Activated T-cell treated with anti-CD3 and anti-CD28 coated beads, Interleukin-2, amount 50 U/mL, for 24 hours (primary cell): Measurements from ENCODE around the gene RAP2B.
"Not testable (repeated sequence)": the region's sequence is repeated elsewhere in the genome, so short reads cannot be mapped to it uniquely, and the experiment has no call there.

Experiments
- DNase-seq: peaks from one replicate; pipeline ENCODE4 v3.0.0-alpha.2; 2020
- H3K27ac Mint-ChIP-seq: 2 replicates; pipeline ENCODE4 v1.8.0; 2020; ENCODE audit warnings: mild to moderate bottlenecking, mixed read lengths
- H3K27me3 Mint-ChIP-seq: 2 replicates; pipeline ENCODE4 v1.8.0; 2020; ENCODE audit warnings: mixed read lengths
- H3K36me3 Mint-ChIP-seq: 2 replicates; pipeline ENCODE4 v1.8.0; 2020; ENCODE audit warnings: low read depth, mixed read lengths
- H3K4me1 Mint-ChIP-seq: 2 replicates; pipeline ENCODE4 v1.8.0; 2020; ENCODE audit warnings: low read depth, mixed read lengths
- H3K4me3 Mint-ChIP-seq: 2 replicates; pipeline ENCODE4 v1.8.0; 2020; ENCODE audit warnings: mild to moderate bottlenecking, moderate library complexity, mixed read lengths
- H3K9me3 Mint-ChIP-seq: 2 replicates; pipeline ENCODE4 v1.8.0; 2020; ENCODE audit warnings: mixed read lengths

The RAP2B gene

GRCh38 chr3:153146191-153147053 lies 15.6 kb upstream of the RAP2B start:
- no peaks in the 10 kb centered on the region for H3K36me3 Mint-ChIP-seq
- no peak overlapping the region for H3K4me3 Mint-ChIP-seq

GRCh38 chr3:153150991-153151390 lies 11.0 kb upstream of the RAP2B start:
- Mint-ChIP-seq H3K27me3 (no peaks in the 10 kb centered on the region), H3K4me3 (no peak overlapping the region), H3K9me3 (no peaks in the 10 kb centered on the region), H3K4me1 (peaks cover 4% of the 10 kb centered on the region), H3K27ac (no peak overlapping the region), H3K36me3 (no peaks in the 10 kb centered on the region)
- DNase-seq, result no peak

More at GRCh38 chr3:153146191-153147053, 15.6 kb upstream of the RAP2B start:
- H3K27ac Mint-ChIP-seq, result no peak overlapping the region
- H3K4me1 Mint-ChIP-seq, result peaks cover 12% of the 10 kb centered on the region
- no peaks in the 10 kb centered on the region for H3K9me3 Mint-ChIP-seq
- DNase-seq, result no peak
- no peaks in the 10 kb centered on the region for H3K27me3 Mint-ChIP-seq

- H3K36me3 Mint-ChIP-seq, result not testable (repeated sequence)
These were observed 6.2 kb upstream of the RAP2B start for GRCh38 chr3:153155786-153156185.

GRCh38 chr3:153158189-153158588 lies 3.8 kb upstream of the RAP2B start:
- Mint-ChIP-seq H3K27me3 (no peaks in the 10 kb centered on the region), H3K27ac (no peak overlapping the region), H3K9me3 (no peaks in the 10 kb centered on the region), H3K4me3 (no peak overlapping the region), H3K4me1 (peaks cover 14% of the 10 kb centered on the region), H3K36me3 (peaks cover 20% of the 10 kb centered on the region)
- DNase-seq, result no peak

More at GRCh38 chr3:153155786-153156185, 6.2 kb upstream of the RAP2B start:
- H3K27me3 Mint-ChIP-seq, DNase-seq, H3K4me3 Mint-ChIP-seq, H3K27ac Mint-ChIP-seq, H3K9me3 Mint-ChIP-seq: not testable (repeated sequence)
- peaks cover 12% of the 10 kb centered on the region for H3K4me1 Mint-ChIP-seq

- no peaks in the 10 kb centered on the region for H3K9me3 Mint-ChIP-seq
- H3K36me3 Mint-ChIP-seq, result peaks cover 29% of the 10 kb centered on the region
- H3K27ac Mint-ChIP-seq, result no peak overlapping the region
- H3K4me1 Mint-ChIP-seq, result peaks cover 21% of the 10 kb centered on the region
- no peak overlapping the region for H3K4me3 Mint-ChIP-seq
- H3K27me3 Mint-ChIP-seq, result no peaks in the 10 kb centered on the region
- DNase-seq, result no peak
These were observed 2.9 kb upstream of the RAP2B start for GRCh38 chr3:153158961-153159735.

DNA sequence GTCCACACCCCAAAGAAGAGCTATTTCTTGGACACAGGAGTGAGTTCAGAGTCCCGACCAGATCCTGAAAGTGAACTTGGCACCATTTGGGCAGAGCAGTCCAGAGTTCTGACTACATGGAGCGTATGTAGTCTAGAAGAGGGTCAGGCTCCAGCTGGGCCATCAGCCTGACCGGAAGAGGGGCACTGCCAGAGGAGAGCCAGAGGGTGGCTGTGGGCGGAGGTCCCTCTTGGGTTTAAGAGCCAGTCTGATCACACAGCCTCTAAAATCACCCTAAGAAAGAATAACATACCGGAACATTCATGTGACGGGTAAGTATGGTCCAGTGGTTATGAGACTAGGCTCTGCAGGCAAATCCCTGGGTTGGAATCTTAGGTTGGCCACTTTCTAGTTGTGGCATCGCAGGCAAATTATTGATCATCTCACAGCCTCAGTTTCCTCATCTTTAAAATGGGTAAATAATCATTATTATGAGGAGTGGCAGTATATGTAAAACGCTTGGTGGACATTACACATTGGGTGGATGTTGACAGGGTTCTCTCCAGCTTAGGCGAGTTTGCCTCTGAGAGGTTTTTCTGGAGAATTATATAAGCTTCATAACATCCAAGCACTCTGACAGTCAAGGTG lies 2.1 kb upstream of the RAP2B start:
- no peaks in the 10 kb centered on the region for H3K9me3 Mint-ChIP-seq
- peaks cover 35% of the 10 kb centered on the region for H3K36me3 Mint-ChIP-seq
- peaks cover 28% of the 10 kb centered on the region for H3K4me1 Mint-ChIP-seq
- H3K27ac Mint-ChIP-seq, result peak overlapping the region; percentile 98
- DNase-seq, result no peak
- H3K27me3 Mint-ChIP-seq, result no peaks in the 10 kb centered on the region
- peak overlapping the region; percentile 95 for H3K4me3 Mint-ChIP-seq

GRCh38 chr3:153160451-153161137 lies 1.4 kb upstream of the RAP2B start:
- Mint-ChIP-seq H3K27me3 (no peaks in the 10 kb centered on the region), H3K4me1 (peaks cover 36% of the 10 kb centered on the region), H3K36me3 (peaks cover 41% of the 10 kb centered on the region), H3K4me3 (peak overlapping the region; percentile 95), H3K9me3 (no peaks in the 10 kb centered on the region), H3K27ac (peak overlapping the region; percentile 98)
- peak; percentile 81 for DNase-seq

- Mint-ChIP-seq H3K9me3 (no peaks in the 10 kb centered on the region), H3K27ac (peak overlapping the region; percentile 98), H3K4me1 (peaks cover 42% of the 10 kb centered on the region), H3K4me3 (peak overlapping the region; percentile 95), H3K36me3 (peaks cover 46% of the 10 kb centered on the region), H3K27me3 (no peaks in the 10 kb centered on the region)
- DNase-seq, result peak; percentile 85
These were observed 800 bp upstream of the RAP2B start for GRCh38 chr3:153161138-153161713.

GRCh38 chr3:153162513-153163392 lies 727 bp downstream of the RAP2B start:
- peak overlapping the region; percentile 98 for H3K27ac Mint-ChIP-seq
- peak; percentile 75 for DNase-seq
- no peaks in the 10 kb centered on the region for H3K27me3 Mint-ChIP-seq
- H3K36me3 Mint-ChIP-seq, result peaks cover 56% of the 10 kb centered on the region
- peak overlapping the region; percentile 95 for H3K4me3 Mint-ChIP-seq
- H3K4me1 Mint-ChIP-seq, result peaks cover 56% of the 10 kb centered on the region
- no peaks in the 10 kb centered on the region for H3K9me3 Mint-ChIP-seq

GRCh38 chr3:153163393-153163724 lies 1.3 kb downstream of the RAP2B start:
- Mint-ChIP-seq H3K27me3 (no peaks in the 10 kb centered on the region), H3K4me1 (peaks cover 62% of the 10 kb centered on the region), H3K36me3 (peaks cover 56% of the 10 kb centered on the region), H3K27ac (peak overlapping the region; percentile 98), H3K9me3 (no peaks in the 10 kb centered on the region), H3K4me3 (peak overlapping the region; percentile 95)
- no peak for DNase-seq

GRCh38 chr3:153163756-153164550 lies 1.9 kb downstream of the RAP2B start:
- no peak for DNase-seq
- no peaks in the 10 kb centered on the region for H3K9me3 Mint-ChIP-seq
- H3K36me3 Mint-ChIP-seq, result peaks cover 56% of the 10 kb centered on the region
- H3K27me3 Mint-ChIP-seq, result no peaks in the 10 kb centered on the region
- H3K4me1 Mint-ChIP-seq, result peaks cover 63% of the 10 kb centered on the region
- H3K27ac Mint-ChIP-seq, result peak overlapping the region; percentile 98
- peak overlapping the region; percentile 95 for H3K4me3 Mint-ChIP-seq

DNA sequence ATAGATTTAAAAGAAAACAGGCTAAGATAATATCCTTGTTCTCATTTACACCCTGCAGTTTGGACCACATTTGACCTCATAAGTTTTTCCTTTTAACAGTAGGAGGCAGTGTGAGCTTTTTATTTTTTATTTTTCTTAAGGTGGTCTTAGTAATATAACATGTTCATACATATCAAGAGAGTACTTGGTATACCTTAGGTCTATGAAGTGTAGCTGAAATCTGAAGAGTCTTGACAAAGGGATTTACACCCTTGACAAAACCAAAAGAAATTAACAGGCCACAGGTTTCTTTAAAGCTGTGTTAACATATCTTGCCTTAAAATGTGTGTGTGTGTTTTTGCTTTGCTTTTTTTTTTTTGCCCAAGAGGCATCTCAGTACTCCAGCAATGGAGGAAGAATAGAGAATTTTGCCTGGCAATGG lies 3.2 kb downstream of the RAP2B start:
- no peaks in the 10 kb centered on the region for H3K9me3 Mint-ChIP-seq
- H3K4me3 Mint-ChIP-seq, result peak overlapping the region; percentile 95
- no peak for DNase-seq
- H3K27ac Mint-ChIP-seq, result peak overlapping the region; percentile 69
- peaks cover 61% of the 10 kb centered on the region for H3K36me3 Mint-ChIP-seq
- H3K4me1 Mint-ChIP-seq, result peaks cover 61% of the 10 kb centered on the region
- no peaks in the 10 kb centered on the region for H3K27me3 Mint-ChIP-seq
